ENCODE data around the gene DCTD.

Gene DCTD

DNA sequence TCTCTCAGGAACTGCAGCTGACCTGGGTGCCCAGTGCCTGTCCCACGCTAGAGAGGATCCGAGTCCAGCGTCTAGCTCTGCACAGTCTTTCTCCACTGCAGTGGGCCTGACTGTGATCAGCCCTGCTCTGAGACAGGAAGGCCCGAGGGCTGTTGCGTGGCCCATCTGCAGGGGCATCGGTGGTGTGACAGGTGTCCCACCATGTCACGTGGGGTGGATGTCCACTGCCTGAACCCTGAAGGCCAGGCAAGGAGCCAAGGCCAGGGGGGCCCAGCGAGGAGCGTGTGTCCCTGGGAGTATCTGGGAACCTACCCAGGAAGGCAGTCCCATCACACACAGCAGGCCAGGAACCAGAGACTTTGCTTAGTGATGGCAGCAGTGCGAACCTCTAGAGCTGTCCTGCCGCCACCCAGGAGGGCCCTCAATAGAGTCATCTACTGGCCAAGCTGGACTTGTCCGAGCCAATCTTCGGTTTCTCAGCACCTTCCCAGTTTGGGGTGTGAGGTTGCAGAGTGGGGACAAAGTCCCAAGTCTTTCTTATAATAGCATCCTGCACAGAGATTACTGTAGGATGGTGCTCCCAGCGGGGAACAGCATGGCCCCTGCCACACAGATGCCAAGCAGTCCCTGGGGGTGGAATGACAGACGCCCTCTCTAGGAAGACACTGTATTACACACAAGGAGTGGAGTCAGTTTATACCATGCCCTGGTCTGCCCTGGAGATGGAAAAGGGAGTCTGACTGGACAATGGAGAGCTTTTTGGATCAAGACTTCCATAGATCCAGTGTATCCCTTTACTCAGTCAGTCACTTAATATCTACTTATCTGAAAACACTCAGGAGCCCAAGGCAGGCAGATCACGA lies 38.3 kb downstream of the DCTD start:
- no peak for DNase-seq (ENCODE audit: low spot score)
- TF ChIP-seq, protein P1, sequence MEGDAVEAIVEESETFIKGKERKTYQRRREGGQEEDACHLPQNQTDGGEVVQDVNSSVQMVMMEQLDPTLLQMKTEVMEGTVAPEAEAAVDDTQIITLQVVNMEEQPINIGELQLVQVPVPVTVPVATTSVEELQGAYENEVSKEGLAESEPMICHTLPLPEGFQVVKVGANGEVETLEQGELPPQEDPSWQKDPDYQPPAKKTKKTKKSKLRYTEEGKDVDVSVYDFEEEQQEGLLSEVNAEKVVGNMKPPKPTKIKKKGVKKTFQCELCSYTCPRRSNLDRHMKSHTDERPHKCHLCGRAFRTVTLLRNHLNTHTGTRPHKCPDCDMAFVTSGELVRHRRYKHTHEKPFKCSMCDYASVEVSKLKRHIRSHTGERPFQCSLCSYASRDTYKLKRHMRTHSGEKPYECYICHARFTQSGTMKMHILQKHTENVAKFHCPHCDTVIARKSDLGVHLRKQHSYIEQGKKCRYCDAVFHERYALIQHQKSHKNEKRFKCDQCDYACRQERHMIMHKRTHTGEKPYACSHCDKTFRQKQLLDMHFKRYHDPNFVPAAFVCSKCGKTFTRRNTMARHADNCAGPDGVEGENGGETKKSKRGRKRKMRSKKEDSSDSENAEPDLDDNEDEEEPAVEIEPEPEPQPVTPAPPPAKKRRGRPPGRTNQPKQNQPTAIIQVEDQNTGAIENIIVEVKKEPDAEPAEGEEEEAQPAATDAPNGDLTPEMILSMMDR (IDR thresholded peaks at IDR 0.05; ENCODE audit: extremely low read depth, missing control alignments): no peak

DNA sequence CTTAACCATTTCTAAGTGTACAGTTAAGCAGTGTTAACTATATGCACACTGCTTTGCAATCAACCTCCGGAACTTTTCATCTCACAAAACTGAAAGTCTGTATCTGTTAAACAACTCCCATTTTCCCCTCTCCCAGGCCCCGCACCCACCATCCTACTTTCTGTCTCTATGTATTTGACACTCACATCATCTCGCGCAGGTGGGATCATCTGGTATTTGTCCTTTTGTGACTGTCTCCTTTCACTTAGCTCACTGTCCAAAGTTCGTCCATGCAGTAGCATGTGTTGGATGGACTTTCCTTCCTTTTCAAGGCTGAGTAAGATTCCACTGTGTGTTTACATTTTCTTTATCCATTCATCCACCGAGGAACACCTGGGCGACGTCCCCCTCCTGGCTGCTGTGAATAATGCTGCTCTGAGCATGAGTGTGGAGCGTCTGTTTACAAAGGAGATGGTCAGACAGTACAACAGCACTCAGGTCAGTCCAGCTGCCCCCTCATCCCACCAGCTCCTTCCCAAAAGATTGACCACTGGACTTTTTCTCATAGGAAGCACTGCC lies 39.8 kb downstream of the DCTD start:
- no peak for DNase-seq (ENCODE audit: low spot score)
- TF ChIP-seq, protein P1 (IDR thresholded peaks at IDR 0.05; ENCODE audit: extremely low read depth, missing control alignments): no peak

GRCh38 chr4:182876427-182876826 lies 40.8 kb downstream of the DCTD start:
- DNase-seq (ENCODE audit: low spot score): no peak
- TF ChIP-seq, protein P1 (IDR thresholded peaks at IDR 0.05; ENCODE audit: extremely low read depth, missing control alignments): no peak

DNA sequence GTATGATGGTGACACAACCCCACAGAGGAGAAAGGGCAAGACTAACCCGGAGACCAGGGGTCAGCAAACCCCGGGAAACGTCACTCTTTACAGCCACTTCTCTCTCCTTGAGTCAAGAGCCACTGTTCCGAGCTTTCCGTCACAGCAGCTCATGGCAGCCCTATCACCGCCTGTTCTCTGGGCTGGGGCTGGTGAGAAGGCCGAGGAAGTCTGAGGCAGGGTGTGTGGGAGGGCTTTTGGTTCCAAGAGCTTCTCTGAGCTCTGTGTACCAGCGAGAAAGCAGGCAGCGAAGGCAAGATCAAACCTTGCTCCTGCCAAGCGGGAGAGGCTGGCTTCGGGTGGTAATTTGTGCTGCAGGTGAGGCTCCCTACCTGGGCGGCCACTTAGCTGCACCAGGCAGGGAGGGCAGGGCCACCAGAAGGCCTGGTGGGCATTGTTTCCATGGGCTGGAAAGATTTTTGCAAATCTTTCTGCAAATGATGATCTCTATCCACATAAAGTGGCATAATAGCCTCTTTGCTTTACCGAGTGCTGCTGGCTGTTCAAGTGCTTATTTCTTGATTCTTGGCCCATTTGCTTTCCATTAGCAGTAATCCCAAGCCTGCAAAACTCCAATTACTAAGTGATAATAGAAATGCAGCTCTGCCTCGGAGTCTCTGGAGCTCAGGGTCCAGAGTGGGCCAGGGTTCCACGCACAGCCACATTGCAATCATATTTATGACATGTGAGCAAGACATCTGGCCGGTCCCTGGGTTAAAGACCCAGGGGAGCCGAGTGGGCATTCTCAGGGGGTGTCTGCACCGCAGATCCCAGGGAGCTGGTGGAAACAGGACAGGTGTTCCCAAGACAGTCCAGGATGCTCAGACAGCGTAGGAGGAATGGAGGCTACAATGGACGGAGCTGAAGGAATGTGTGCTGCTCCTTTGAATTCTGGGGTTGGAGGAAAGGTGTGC lies 41.5 kb downstream of the DCTD start:
- TF ChIP-seq, protein P1 (IDR thresholded peaks at IDR 0.05; ENCODE audit: extremely low read depth, missing control alignments): no peak
- no peak for DNase-seq (ENCODE audit: low spot score)

- TF ChIP-seq, protein P1 (IDR thresholded peaks at IDR 0.05; ENCODE audit: extremely low read depth, missing control alignments): no peak
These were observed 42.3 kb downstream of the DCTD start for GRCh38 chr4:182874797-182875345.

DNA sequence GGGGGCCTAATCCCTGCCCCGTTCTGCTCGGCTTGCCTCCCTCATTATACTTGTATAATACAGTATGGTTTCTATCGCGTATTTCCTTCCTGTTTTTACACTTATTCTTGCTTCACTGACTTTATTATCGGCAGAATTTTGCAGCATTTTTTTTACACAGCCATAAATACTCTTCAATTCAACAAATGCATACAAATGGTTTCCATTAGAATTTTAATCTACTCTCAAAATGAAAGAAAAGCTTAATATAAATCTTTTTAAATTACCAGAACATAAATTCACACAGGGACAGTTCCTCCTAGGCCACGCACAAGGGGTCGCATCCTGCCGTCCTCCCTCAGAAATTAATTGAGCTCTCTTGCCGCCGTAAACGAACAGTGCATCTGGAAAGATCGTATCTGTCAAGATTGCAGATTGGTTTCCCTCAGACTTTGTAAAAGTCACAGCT lies 42.9 kb downstream of the DCTD start:
- DNase-seq (ENCODE audit: low spot score): no peak
- TF ChIP-seq, protein P1 (IDR thresholded peaks at IDR 0.05; ENCODE audit: extremely low read depth, missing control alignments): no peak

More at GRCh38 chr4:182874797-182875345, 42.3 kb downstream of the DCTD start:
- DNase-seq (ENCODE audit: low spot score): no peak

All from GM20000 (cell line).